GM12878 (cell line): ENCODE results near the gene RAD51B. TPM values are rescaled to one million over a fixed set of nuclear protein-coding genes. Genes with fewer than 3 reads are reported as not detected.

ENCODE experiments used
- ATAC-seq: fragments of 200-7000 bp; cut with Tn5 transposase; 3 replicates; pipeline ENCODE4 v1.9.1; 2020; ENCODE audit warnings: mild to moderate bottlenecking, moderate library complexity
- BruUV-seq: library from RNA; stranded (reverse); fragments of 400-500 nt; replicated peaks from 2 replicates; lab custom pipeline; 2021; lab: Mats Ljungman, UMichigan
- CTCF ChIA-PET: fragments of 300-600 bp; sonication (Branson Sonifier 250); formaldehyde crosslinking; extraction: SDS; loops from one replicate; lab custom pipeline; 2021; ENCODE audit warnings: inconsistent platforms; lab: Yijun Ruan, JAX
- POLR2A ChIA-PET: fragments of 350-600 bp; formaldehyde crosslinking; extraction: SDS; loops from one replicate; lab custom pipeline; 2021; ENCODE audit warnings: inconsistent platforms; lab: Charles Lee
- RAD21 ChIA-PET: fragments of 300-600 bp; sonication (Branson Sonifier 250); formaldehyde crosslinking; loops from one replicate; lab custom pipeline; 2023; ENCODE audit warnings: antibody characterized with exemption; ENCODE audit not compliant: unreplicated experiment; lab: Charles Lee
- SMC1A ChIA-PET: fragments of 300-600 bp; sonication (Branson Sonifier 250); formaldehyde crosslinking; loops from one replicate; lab custom pipeline; 2023; ENCODE audit not compliant: unreplicated experiment, uncharacterized antibody; lab: Charles Lee
- DNase-seq: peaks from one replicate; pipeline ENCODE4 v3.0.0-alpha.2; 2011; ENCODE audit warnings: low read depth, low spot score
- FAIRE-seq: peaks from 3 replicates; lab custom pipeline; 2011; peaks lifted over from hg19 to GRCh38; lab: Jason Lieb, UNC
- H2AFZ ChIP-seq: 2 replicates; pipeline ENCODE4 v1.6.0; 2011; ENCODE audit warnings: low read depth, low read length, control low read depth; ENCODE audit not compliant: control insufficient read depth
- H3K27ac ChIP-seq: 2 replicates; pipeline ENCODE4 v1.5.1; 2011; ENCODE audit warnings: control low read depth; ENCODE audit not compliant: control insufficient read depth, insufficient read depth
- H3K27me3 ChIP-seq, 2 experiments: replicated peaks in 1 of 2; 2 replicates each; pipeline versions ENCODE4 v1.6.0 to v1.6.1; 2011; ENCODE audit warnings: low read length in 1 of 2; ENCODE audit not compliant: control insufficient read depth in 2 of 2, insufficient read depth in 2 of 2
- H3K36me3 ChIP-seq, 2 experiments: 2 replicates each; pipeline ENCODE4 v1.5.1; 2011; ENCODE audit warnings: low read length in 1 of 2; ENCODE audit not compliant: control insufficient read depth in 2 of 2, insufficient read depth in 2 of 2
- H3K4me1 ChIP-seq: 2 replicates; pipeline ENCODE4 v1.6.1; 2011; ENCODE audit warnings: mild to moderate bottlenecking, low read length, moderate library complexity, mixed read lengths; ENCODE audit not compliant: control insufficient read depth, insufficient read depth
- H3K4me2 ChIP-seq: 2 replicates; pipeline ENCODE4 v1.6.0; 2011; ENCODE audit warnings: control low read depth; ENCODE audit not compliant: control insufficient read depth, insufficient read depth
- H3K4me3 ChIP-seq: fragments of 200-600 bp; sonication (generic); 2 replicates; pipeline ENCODE4 v1.5.1; 2016
- H3K79me2 ChIP-seq: 2 replicates; pipeline ENCODE4 v1.6.0; 2011; ENCODE audit warnings: low read length; ENCODE audit not compliant: control insufficient read depth, insufficient read depth
- H3K9ac ChIP-seq: 2 replicates; pipeline ENCODE4 v1.8.0; 2011; ENCODE audit warnings: low read length, control low read depth, mixed read lengths; ENCODE audit not compliant: control insufficient read depth, insufficient read depth
- H3K9me3 ChIP-seq: replicated peaks from 3 replicates; pipeline ENCODE4 v1.5.1; 2011; ENCODE audit warnings: mild to moderate bottlenecking, low read length; ENCODE audit not compliant: control insufficient read depth, insufficient read depth
- H4K20me1 ChIP-seq: 2 replicates; pipeline ENCODE4 v1.6.0; 2011; ENCODE audit not compliant: control insufficient read depth, insufficient read depth
- SUPT20H ChIP-seq: IDR thresholded peaks from 2 replicates; pipeline ENCODE4 v1.6.1; 2011; ENCODE audit warnings: low read depth, mild to moderate bottlenecking, low read length, moderate library complexity, borderline replicate concordance; ENCODE audit not compliant: control insufficient read depth
- WGBS: methylation state at CpG from one replicate; pipeline ENCODE4 v1.1.6; 2016; ENCODE audit warnings: low lambda C conversion rate; ENCODE audit not compliant: insufficient replicate concordance, insufficient coverage; ENCODE audit errors: missing lambda C conversion rate; 5-methylcytosine and 5-hydroxymethylcytosine counted together
- in situ Hi-C: fragments of 300-500 bp; cut with MboI; formaldehyde crosslinking; loops from 9 replicates; pipeline ENCODE4 v1.14.3; 2018; ENCODE audit warnings: mixed read lengths
- intact Hi-C: fragments of 100-400 bp; cut with micrococcal nuclease; formaldehyde crosslinking; loops from one replicate; pipeline ENCODE4 v1.14.2; 2022; ENCODE audit not compliant: unreplicated experiment
- polyA plus RNA-seq, 11 experiments: library from polyadenylated mRNA; depleted of rRNA in 4 of 11; unstranded in 6 of 11; stranded (reverse) in 5 of 11; fragments of >200 nt; fragmentation: Nextera tagmentation in 4 of 11; fragmentation: Illumina TruSeq in 1 of 11; extraction: Ambion mirVana in 4 of 11; extraction: Trizol in 1 of 11; gene quantifications; 1 replicate in 1 of 11; 2 replicates in 10 of 11; pipeline versions ENCODE4 v1.2.1 to v1.2.3, GENCODE V29; 2011 to 2016; ENCODE audit warnings: inconsistent platforms in 2 of 11, missing spikeins in 2 of 11, low read depth in 1 of 11
- total RNA-seq, 4 experiments: library from RNA; depleted of rRNA in 3 of 4; stranded (reverse); fragments of >200 nt in 3 of 4; fragmentation: Illumina TruSeq in 1 of 4; extraction: Trizol in 1 of 4; gene quantifications; 2 replicates each; pipeline versions ENCODE4 v1.2.1 to v1.2.3, GENCODE V29; 2013 to 2021
- TF ChIP-seq, protein P1 (sequence below): fragments of 450-650 bp; IDR thresholded peaks from 2 replicates; pipeline ENCODE4 v1.6.1; 2016; ENCODE audit warnings: mild to moderate bottlenecking, moderate library complexity, borderline replicate concordance

Gene RAD51B
- total and polyA plus RNA-seq, 10 of the 15 experiments (the other 5 are each of a cell fraction or from before 2014, with no cell fraction given), result 9.8 to 26.8 (median 21.3) TPM

GRCh38 chr14:67963545-67963944, 144.0 kb downstream of the RAD51B start:
- TF ChIP-seq SUPT20H, result no peak
- TF ChIP-seq, protein P1, sequence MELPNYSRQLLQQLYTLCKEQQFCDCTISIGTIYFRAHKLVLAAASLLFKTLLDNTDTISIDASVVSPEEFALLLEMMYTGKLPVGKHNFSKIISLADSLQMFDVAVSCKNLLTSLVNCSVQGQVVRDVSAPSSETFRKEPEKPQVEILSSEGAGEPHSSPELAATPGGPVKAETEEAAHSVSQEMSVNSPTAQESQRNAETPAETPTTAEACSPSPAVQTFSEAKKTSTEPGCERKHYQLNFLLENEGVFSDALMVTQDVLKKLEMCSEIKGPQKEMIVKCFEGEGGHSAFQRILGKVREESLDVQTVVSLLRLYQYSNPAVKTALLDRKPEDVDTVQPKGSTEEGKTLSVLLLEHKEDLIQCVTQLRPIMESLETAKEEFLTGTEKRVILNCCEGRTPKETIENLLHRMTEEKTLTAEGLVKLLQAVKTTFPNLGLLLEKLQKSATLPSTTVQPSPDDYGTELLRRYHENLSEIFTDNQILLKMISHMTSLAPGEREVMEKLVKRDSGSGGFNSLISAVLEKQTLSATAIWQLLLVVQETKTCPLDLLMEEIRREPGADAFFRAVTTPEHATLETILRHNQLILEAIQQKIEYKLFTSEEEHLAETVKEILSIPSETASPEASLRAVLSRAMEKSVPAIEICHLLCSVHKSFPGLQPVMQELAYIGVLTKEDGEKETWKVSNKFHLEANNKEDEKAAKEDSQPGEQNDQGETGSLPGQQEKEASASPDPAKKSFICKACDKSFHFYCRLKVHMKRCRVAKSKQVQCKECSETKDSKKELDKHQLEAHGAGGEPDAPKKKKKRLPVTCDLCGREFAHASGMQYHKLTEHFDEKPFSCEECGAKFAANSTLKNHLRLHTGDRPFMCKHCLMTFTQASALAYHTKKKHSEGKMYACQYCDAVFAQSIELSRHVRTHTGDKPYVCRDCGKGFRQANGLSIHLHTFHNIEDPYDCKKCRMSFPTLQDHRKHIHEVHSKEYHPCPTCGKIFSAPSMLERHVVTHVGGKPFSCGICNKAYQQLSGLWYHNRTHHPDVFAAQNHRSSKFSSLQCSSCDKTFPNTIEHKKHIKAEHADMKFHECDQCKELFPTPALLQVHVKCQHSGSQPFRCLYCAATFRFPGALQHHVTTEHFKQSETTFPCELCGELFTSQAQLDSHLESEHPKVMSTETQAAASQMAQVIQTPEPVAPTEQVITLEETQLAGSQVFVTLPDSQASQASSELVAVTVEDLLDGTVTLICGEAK, result no peak
- ChIA-PET SMC1A (no interaction called here), POLR2A (no interaction called here), RAD21 (interaction anchor here (1.4 kb wide), 1 partner anchor 269 kb away, joined by 4 read pairs; no protein-coding TSS in a partner anchor), CTCF (no interaction called here)
- no peaks in the 10 kb centered on the region for H4K20me1 ChIP-seq
- in situ Hi-C loops, result no loop called here
- no peak overlapping the region for H3K4me2 ChIP-seq
- no TSS peak for BruUV-seq
- H3K9me3 ChIP-seq, result no peaks in the 10 kb centered on the region; the same call in none of the 3 replicates
- intact Hi-C loops, result no loop called here
- H3K79me2 ChIP-seq, result no peaks in the 10 kb centered on the region
- H3K36me3 ChIP-seq, result no peaks in the 10 kb centered on the region
- H3K4me3 ChIP-seq, result no peak overlapping the region
- H3K27ac ChIP-seq, result no peak overlapping the region
- DNase-seq (no peak), ATAC-seq (no peak), FAIRE-seq (no peak)
- H3K27me3 ChIP-seq, result no peaks in the 10 kb centered on the region
- peaks cover 16% of the 10 kb centered on the region; the same call in 1 of the 2 replicates for H3K4me1 ChIP-seq
- no peak overlapping the region for H2AFZ ChIP-seq
- no peak overlapping the region for H3K9ac ChIP-seq
- 98% methylated on average over 2 of the region's 2 CpGs for WGBS
